Spleen (tissue), 11 donors: Measurements from ENCODE around the gene CRK. TPM values are rescaled to one million over a fixed set of nuclear protein-coding genes. Genes with fewer than 3 reads are reported as not detected.
A peak's percentile ranks its signal among the peaks of the same experiment; 100 is the strongest.
"Not testable (repeated sequence)": the region's sequence is repeated elsewhere in the genome, so short reads cannot be mapped to it uniquely, and the experiment has no call there.

Experiments used
- DNase-seq: peaks from one replicate; pipeline ENCODE4 v3.0.0-alpha.2; 2020
- H3K27ac ChIP-seq, 8 donors: fragments of 200-600 bp; sonication (generic) in 7 of 8; 1 replicate in 4 of 8; 2 replicates in 4 of 8; pipeline versions ENCODE4 v1.5.0 to v1.8.0; 2016 to 2021; ENCODE audit warnings: inconsistent platforms in 4 of 8, mild to moderate bottlenecking in 4 of 8, moderate library complexity in 1 of 8
- H3K27me3 ChIP-seq, 7 donors: fragments of 200-600 bp; sonication (generic) in 6 of 7; replicated peaks in 1 of 7; 1 replicate in 4 of 7; 2 replicates in 3 of 7; pipeline versions ENCODE4 v1.5.0 to v1.8.0; 2016 to 2021; ENCODE audit warnings: inconsistent platforms in 3 of 7, mild to moderate bottlenecking in 1 of 7
- H3K36me3 ChIP-seq, 6 donors: fragments of 200-600 bp; sonication (generic) in 5 of 6; 1 replicate in 4 of 6; 2 replicates in 2 of 6; pipeline versions ENCODE4 v1.5.0 to v1.8.0; 2016 to 2021; ENCODE audit warnings: inconsistent platforms in 2 of 6
- H3K4me1 ChIP-seq, 6 donors: fragments of 200-600 bp; sonication (generic) in 5 of 6; 1 replicate in 3 of 6; 2 replicates in 3 of 6; pipeline versions ENCODE4 v1.5.0 to v1.8.0; 2016 to 2021; ENCODE audit warnings: inconsistent platforms in 3 of 6
- H3K4me3 ChIP-seq, 8 donors: fragments of 200-600 bp; sonication (generic) in 7 of 8; 1 replicate in 4 of 8; 2 replicates in 4 of 8; pipeline versions ENCODE4 v1.5.0 to v1.8.0; 2016 to 2021; ENCODE audit warnings: inconsistent platforms in 4 of 8, mild to moderate bottlenecking in 4 of 8, moderate library complexity in 2 of 8
- H3K9me3 ChIP-seq, 8 donors: fragments of 200-600 bp; sonication (generic) in 7 of 8; 1 replicate in 4 of 8; 2 replicates in 4 of 8; pipeline versions ENCODE4 v1.5.0 to v1.8.0; 2016 to 2021; ENCODE audit warnings: inconsistent platforms in 4 of 8
- POLR2A ChIP-seq, 3 donors: fragments of 450-650 bp; IDR thresholded peaks; one replicate each; pipeline ENCODE4 v1.5.1; 2017; ENCODE audit warnings: antibody characterized with exemption in 3 of 3, mild to moderate bottlenecking in 1 of 3
- POLR2AphosphoS5 ChIP-seq, 3 donors: sonication (generic); formaldehyde crosslinking; IDR thresholded peaks; one replicate each; pipeline ENCODE4 v1.5.1; 2017; ENCODE audit warnings: antibody characterized with exemption in 3 of 3
- WGBS, 5 donors: extraction: QIAGEN DNeasy Blood & Tissue Kit in 3 of 5; methylation state at CpG; one replicate each; pipeline versions ENCODE4 v1.1.5 to v1.1.7; 2013 to 2018; 5-methylcytosine and 5-hydroxymethylcytosine counted together
- intact Hi-C: fragments of 100-400 bp; cut with DNase I; formaldehyde crosslinking; loops from one replicate; pipeline ENCODE4 v1.15.0; 2023; ENCODE audit warnings: low total_unique reads
- polyA plus RNA-seq, 3 donors: library from polyadenylated mRNA; stranded (reverse); fragments of 200-250 nt; gene quantifications; one replicate each; pipeline ENCODE4 v1.2.1, GENCODE V29; 2013
- total RNA-seq, 7 donors: library from RNA; depleted of rRNA in 3 of 7; stranded (reverse); fragments of >200 nt in 3 of 7; fragmentation: NEBNext Ultra II Directional in 4 of 7; extraction: Animal tissue kit (Norgen Biotek cat#: 25700) in 4 of 7; gene quantifications; one replicate each; pipeline versions ENCODE4 v1.1.0 to v1.2.1, GENCODE V29; 2016 to 2021
- TF ChIP-seq, protein P1 (sequence below), 11 experiments: fragments of 200-600 bp in 7 of 11; fragments of 450-650 bp in 4 of 11; sonication (generic) in 4 of 11; IDR thresholded peaks in 8 of 11; conservative IDR thresholded peaks in 3 of 11; 1 replicate in 7 of 11; 2 replicates in 4 of 11; pipeline versions ENCODE4 v1.4.0 to v1.8.0; 2016 to 2021; ENCODE audit warnings: antibody characterized with exemption in 11 of 11, inconsistent platforms in 4 of 11, mild to moderate bottlenecking in 1 of 11
- donor health status: healthy with polysubstance abuse.
- donor health status: DM: no; HTN: no; CAD: no; lungs with moderate emphysema.
- donor health status: DM: no; HTN: no; CAD: no.
- donor health status: Bipolar disorder and iron deficiency.
- donor health status: healthy.
- donor health status: DM: no; HTN: no; CAD: no.
- donor health status: DM: yes; HTN: yes; CAD: no.

CRK gene
- total and polyA plus RNA-seq, 10 donors, result 11.7 to 54.6 (median 43.4) TPM

DNA sequence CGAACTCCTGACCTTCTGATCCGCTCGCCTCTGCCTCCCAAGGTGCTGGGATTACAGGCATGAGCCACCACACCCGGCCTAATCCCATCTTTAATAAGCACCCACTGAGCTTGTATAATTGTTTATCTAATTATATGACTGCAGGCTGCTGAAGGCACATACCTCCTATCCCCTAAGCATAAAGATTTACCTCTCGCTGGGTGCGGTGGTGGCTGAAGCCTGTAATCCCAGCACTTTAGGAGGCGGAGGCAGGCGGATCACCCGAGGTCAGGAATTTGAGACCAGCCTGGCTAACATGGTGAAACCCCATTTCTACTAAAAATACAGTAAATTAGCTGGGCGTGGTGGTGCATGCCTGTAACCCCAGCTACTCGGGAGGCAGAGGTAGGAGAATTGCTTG is 35.9 kb downstream of the CRK start:
- H3K27me3 ChIP-seq, result no peaks in the 10 kb centered on the region
- H3K4me3 ChIP-seq, result no peak overlapping the region
- intact Hi-C loops, result no loop called here
- TF ChIP-seq POLR2AphosphoS5 (IDR thresholded peaks at IDR 0.05) (no peak), POLR2A (IDR thresholded peaks at IDR 0.05) (no peak)
- TF ChIP-seq, protein P1, sequence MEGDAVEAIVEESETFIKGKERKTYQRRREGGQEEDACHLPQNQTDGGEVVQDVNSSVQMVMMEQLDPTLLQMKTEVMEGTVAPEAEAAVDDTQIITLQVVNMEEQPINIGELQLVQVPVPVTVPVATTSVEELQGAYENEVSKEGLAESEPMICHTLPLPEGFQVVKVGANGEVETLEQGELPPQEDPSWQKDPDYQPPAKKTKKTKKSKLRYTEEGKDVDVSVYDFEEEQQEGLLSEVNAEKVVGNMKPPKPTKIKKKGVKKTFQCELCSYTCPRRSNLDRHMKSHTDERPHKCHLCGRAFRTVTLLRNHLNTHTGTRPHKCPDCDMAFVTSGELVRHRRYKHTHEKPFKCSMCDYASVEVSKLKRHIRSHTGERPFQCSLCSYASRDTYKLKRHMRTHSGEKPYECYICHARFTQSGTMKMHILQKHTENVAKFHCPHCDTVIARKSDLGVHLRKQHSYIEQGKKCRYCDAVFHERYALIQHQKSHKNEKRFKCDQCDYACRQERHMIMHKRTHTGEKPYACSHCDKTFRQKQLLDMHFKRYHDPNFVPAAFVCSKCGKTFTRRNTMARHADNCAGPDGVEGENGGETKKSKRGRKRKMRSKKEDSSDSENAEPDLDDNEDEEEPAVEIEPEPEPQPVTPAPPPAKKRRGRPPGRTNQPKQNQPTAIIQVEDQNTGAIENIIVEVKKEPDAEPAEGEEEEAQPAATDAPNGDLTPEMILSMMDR (IDR thresholded peaks at IDR 0.05 in 8 of 11, conservative IDR thresholded peaks at IDR 0.05 in 3 of 11), result no peak
- no peak for DNase-seq
- H3K36me3 ChIP-seq, result peaks cover 0 to 93% (median 51%) of the 10 kb centered on the region in 6 donors
- H3K4me1 ChIP-seq, result no peaks in the 10 kb centered on the region
- H3K9me3 ChIP-seq, result no peaks in the 10 kb centered on the region
- 95 to 99% (median 98%) methylated on average over 11 of the region's 11 CpGs for WGBS, 5 donors
- H3K27ac ChIP-seq, result no peak overlapping the region

DNA sequence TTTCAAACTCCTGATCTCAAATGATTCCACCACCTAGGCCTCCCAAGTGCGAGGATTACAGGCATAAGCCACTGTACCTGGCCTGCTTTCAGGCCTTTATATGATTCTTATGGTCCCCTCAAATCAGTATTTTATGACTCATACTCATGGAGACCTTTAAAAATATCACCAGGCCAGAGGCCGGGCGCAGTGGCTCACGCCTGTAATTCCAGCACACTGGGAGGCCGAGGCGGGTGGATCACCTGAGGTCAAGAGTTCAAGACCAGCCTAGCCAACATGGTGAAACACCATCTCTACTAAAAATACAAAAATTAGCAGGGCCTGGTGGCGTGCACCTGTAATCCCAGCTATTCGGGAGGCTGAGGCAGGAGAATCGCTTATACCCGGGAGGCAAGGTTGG is 37.6 kb downstream of the CRK start:
- H3K27ac ChIP-seq, H3K27me3 ChIP-seq, H3K4me3 ChIP-seq, H3K9me3 ChIP-seq, H3K4me1 ChIP-seq, intact Hi-C loops, DNase-seq: not testable (repeated sequence)
- 90 to 99% (median 94%) methylated on average over 10 of the region's 10 CpGs for WGBS, 5 donors
- H3K36me3 ChIP-seq, result peaks cover 0 to 76% (median 40%) of the 10 kb centered on the region in 6 donors

DNA sequence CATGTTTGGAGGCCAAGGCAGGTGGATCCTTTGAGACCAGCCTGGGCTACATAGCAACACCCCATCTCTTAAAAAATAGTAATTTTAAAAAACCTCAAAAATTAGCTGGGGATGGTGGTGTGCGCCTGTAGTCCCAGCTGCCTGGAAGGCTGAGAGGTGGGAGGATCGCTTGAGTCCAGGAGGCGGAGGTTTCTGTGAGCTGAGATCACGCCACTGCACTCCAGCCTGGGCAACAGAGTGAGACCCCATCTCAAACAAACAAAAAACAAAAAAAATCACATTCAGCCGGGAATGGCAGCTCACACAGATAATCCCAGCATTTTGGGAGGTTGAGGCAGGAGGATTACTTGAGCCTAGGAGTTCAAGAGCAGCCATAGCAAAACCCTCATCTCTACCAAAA is 39.6 kb downstream of the CRK start:
- intact Hi-C loops, result no loop called here
- H3K4me1 ChIP-seq, result peaks cover 0 to 7% (median 4%) of the 10 kb centered on the region in 6 donors
- H3K36me3 ChIP-seq, result peaks cover 0 to 55% (median 22%) of the 10 kb centered on the region in 6 donors

DNA sequence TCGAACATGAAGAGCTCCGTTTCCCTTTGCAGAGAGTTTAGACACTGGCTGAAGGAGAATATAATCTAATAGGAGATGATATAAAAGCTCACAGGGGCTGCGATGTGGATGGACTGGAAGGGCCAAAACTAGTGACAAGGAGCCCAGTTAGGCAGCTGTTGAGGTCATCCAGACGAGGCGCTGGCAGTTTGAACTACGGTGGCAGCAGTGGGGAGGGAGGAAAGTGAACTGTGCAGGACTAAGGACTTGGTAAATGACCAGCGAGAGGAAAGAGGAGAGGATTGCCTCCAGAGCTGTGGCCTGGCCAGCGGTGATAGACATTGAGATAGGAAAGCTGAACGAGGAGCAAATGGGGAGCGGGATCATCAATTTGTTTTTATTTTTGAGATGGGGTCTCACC is 41.4 kb downstream of the CRK start:
- Histone ChIP-seq H3K36me3 (peaks cover 0 to 37% (median 4%) of the 10 kb centered on the region in 6 donors), H3K27me3 (no peaks in the 10 kb centered on the region), H3K4me3 (no peak overlapping the region), H3K9me3 (no peaks in the 10 kb centered on the region), H3K4me1 (peaks cover 0 to 7% (median 4%) of the 10 kb centered on the region in 6 donors), H3K27ac (no peak overlapping the region)
- TF ChIP-seq POLR2A (IDR thresholded peaks at IDR 0.05) (no peak), POLR2AphosphoS5 (IDR thresholded peaks at IDR 0.05) (no peak)
- TF ChIP-seq, protein P1 (IDR thresholded peaks at IDR 0.05 in 8 of 11, conservative IDR thresholded peaks at IDR 0.05 in 3 of 11), result no peak
- intact Hi-C loops, result no loop called here
- peak; percentile 27 for DNase-seq
- WGBS, 5 donors, result 82 to 92% (median 87%) methylated on average over 10 of the region's 10 CpGs

More for the DNA sequence above, 39.6 kb downstream of the CRK start:
- no peaks in the 10 kb centered on the region for H3K27me3 ChIP-seq
- no peak for TF ChIP-seq POLR2AphosphoS5 (IDR thresholded peaks at IDR 0.05)
- TF ChIP-seq, protein P1 (IDR thresholded peaks at IDR 0.05 in 8 of 11, conservative IDR thresholded peaks at IDR 0.05 in 3 of 11), result no peak
- TF ChIP-seq POLR2A (IDR thresholded peaks at IDR 0.05), result no peak
- WGBS, 5 donors, result 94 to 99% (median 98%) methylated on average over 5 of the region's 5 CpGs
- H3K4me3 ChIP-seq, result no peak overlapping the region
- no peaks in the 10 kb centered on the region for H3K9me3 ChIP-seq
- H3K27ac ChIP-seq, result no peak overlapping the region
- DNase-seq, result no peak
